Ovary (tissue), 3 donors: Measurements from ENCODE around the gene FAM53C.
"Not testable (repeated sequence)": the region's sequence is repeated elsewhere in the genome, so short reads cannot be mapped to it uniquely, and the experiment has no call there.

Source experiments
- CTCF ChIP-seq, 3 donors: fragments of 450-650 bp in 2 of 3; fragments of 200-600 bp in 1 of 3; IDR thresholded peaks; one replicate each; pipeline versions ENCODE4 v1.5.1 to v1.8.0; 2016 to 2022; ENCODE audit warnings: antibody characterized with exemption in 3 of 3, mild to moderate bottlenecking in 1 of 3
- EP300 ChIP-seq: sonication (generic); formaldehyde crosslinking; IDR thresholded peaks from one replicate; pipeline ENCODE4 v1.6.1; 2017; ENCODE audit warnings: antibody characterized with exemption
- POLR2A ChIP-seq: fragments of 450-650 bp; IDR thresholded peaks from one replicate; pipeline ENCODE4 v1.6.1; 2017; ENCODE audit warnings: antibody characterized with exemption, mild to moderate bottlenecking, moderate library complexity
- donor health status: DM: no; HTN: no; CAD: no.

- TF ChIP-seq CTCF (IDR thresholded peaks at IDR 0.05); POLR2A; EP300: not testable (repeated sequence)
Measured at GRCh38 chr5:138318211-138318610, 19.9 kb upstream of the FAM53C start.
